ENCODE data around the gene ITGB1.

GRCh38 chr10:32942081-32942480 is 15.9 kb downstream of the ITGB1 start:
- TF ChIP-seq, protein P1, sequence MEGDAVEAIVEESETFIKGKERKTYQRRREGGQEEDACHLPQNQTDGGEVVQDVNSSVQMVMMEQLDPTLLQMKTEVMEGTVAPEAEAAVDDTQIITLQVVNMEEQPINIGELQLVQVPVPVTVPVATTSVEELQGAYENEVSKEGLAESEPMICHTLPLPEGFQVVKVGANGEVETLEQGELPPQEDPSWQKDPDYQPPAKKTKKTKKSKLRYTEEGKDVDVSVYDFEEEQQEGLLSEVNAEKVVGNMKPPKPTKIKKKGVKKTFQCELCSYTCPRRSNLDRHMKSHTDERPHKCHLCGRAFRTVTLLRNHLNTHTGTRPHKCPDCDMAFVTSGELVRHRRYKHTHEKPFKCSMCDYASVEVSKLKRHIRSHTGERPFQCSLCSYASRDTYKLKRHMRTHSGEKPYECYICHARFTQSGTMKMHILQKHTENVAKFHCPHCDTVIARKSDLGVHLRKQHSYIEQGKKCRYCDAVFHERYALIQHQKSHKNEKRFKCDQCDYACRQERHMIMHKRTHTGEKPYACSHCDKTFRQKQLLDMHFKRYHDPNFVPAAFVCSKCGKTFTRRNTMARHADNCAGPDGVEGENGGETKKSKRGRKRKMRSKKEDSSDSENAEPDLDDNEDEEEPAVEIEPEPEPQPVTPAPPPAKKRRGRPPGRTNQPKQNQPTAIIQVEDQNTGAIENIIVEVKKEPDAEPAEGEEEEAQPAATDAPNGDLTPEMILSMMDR (IDR thresholded peaks at IDR 0.05) = no peak
- TF ChIP-seq POLR2AphosphoS5 (IDR thresholded peaks at IDR 0.05) (no peak), POLR2A (IDR thresholded peaks at IDR 0.05) (no peak)

Data from breast epithelium (tissue), 3 donors.